ENCODE results near the gene DEFB114.
"Not testable (repeated sequence)": the region's sequence is repeated elsewhere in the genome, so short reads cannot be mapped to it uniquely, and the experiment has no call there.

The DEFB114 gene

GRCh38 chr6:49946835-49947234 lies 17.1 kb downstream of the DEFB114 start:
- no peak overlapping the region for H3K4me3 ChIP-seq (ENCODE audit: low read depth, low read length)
- in situ Hi-C loops (cut with HindIII; ENCODE audit: low sequenced_read_pairs), result no loop called here
- no peak for TF ChIP-seq CTCF (IDR thresholded peaks at IDR 0.05; ENCODE audit: low read depth, low read length, missing control alignments)
- no peak for DNase-seq (ENCODE audit: low read depth)

GRCh38 chr6:49944068-49944467 lies 19.9 kb downstream of the DEFB114 start:
- H3K4me3 ChIP-seq (ENCODE audit: low read depth, low read length); in situ Hi-C loops (cut with HindIII; ENCODE audit: low sequenced_read_pairs); DNase-seq (ENCODE audit: low read depth): not testable (repeated sequence)

- no peak for DNase-seq (ENCODE audit: low read depth)
- no peak for TF ChIP-seq CTCF (IDR thresholded peaks at IDR 0.05; ENCODE audit: low read depth, low read length, missing control alignments)
- H3K4me3 ChIP-seq (ENCODE audit: low read depth, low read length), result no peak overlapping the region
- in situ Hi-C loops (cut with HindIII; ENCODE audit: low sequenced_read_pairs), result no loop called here
These were observed 23.9 kb downstream of the DEFB114 start for GRCh38 chr6:49939993-49940498.

GRCh38 chr6:49937811-49938210 lies 26.2 kb downstream of the DEFB114 start:
- TF ChIP-seq CTCF (IDR thresholded peaks at IDR 0.05; ENCODE audit: low read depth, low read length, missing control alignments), result no peak
- no peak overlapping the region for H3K4me3 ChIP-seq (ENCODE audit: low read depth, low read length)
- no peak for DNase-seq (ENCODE audit: low read depth)
- in situ Hi-C loops (cut with HindIII; ENCODE audit: low sequenced_read_pairs), result no loop called here

- no peak for DNase-seq (ENCODE audit: low read depth)
- H3K4me3 ChIP-seq (ENCODE audit: low read depth, low read length), result no peak overlapping the region
- in situ Hi-C loops (cut with HindIII; ENCODE audit: low sequenced_read_pairs), result no loop called here
- TF ChIP-seq CTCF (IDR thresholded peaks at IDR 0.05; ENCODE audit: low read depth, low read length, missing control alignments), result no peak
These were observed 26.9 kb downstream of the DEFB114 start for GRCh38 chr6:49937017-49937416.

GRCh38 chr6:49935387-49935786 lies 28.6 kb downstream of the DEFB114 start:
- DNase-seq (ENCODE audit: low read depth), result no peak
- H3K4me3 ChIP-seq (ENCODE audit: low read depth, low read length), result no peak overlapping the region
- in situ Hi-C loops (cut with HindIII; ENCODE audit: low sequenced_read_pairs), result no loop called here
- no peak for TF ChIP-seq CTCF (IDR thresholded peaks at IDR 0.05; ENCODE audit: low read depth, low read length, missing control alignments)

GRCh38 chr6:49934770-49935169 lies 29.2 kb downstream of the DEFB114 start:
- DNase-seq (ENCODE audit: low read depth), result no peak
- H3K4me3 ChIP-seq (ENCODE audit: low read depth, low read length), result no peak overlapping the region
- no peak for TF ChIP-seq CTCF (IDR thresholded peaks at IDR 0.05; ENCODE audit: low read depth, low read length, missing control alignments)
- in situ Hi-C loops (cut with HindIII; ENCODE audit: low sequenced_read_pairs), result no loop called here
